SK-N-DZ (cell line): Measurements from ENCODE around the gene CTAG1B.
"Not testable (repeated sequence)": the region's sequence is repeated elsewhere in the genome, so short reads cannot be mapped to it uniquely, and the experiment has no call there.

Experiments
- DNase-seq: peaks from one replicate; pipeline ENCODE4 v3.0.0-alpha.2; 2015; ENCODE audit warnings: low spot score
- small RNA-seq, 2 experiments: library from RNA; depleted of rRNA; stranded (forward); fragments of <200 nt; gene quantifications; one replicate each; pipeline ENCODE3, GENCODE V24; 2014

CTAG1B gene

DNA sequence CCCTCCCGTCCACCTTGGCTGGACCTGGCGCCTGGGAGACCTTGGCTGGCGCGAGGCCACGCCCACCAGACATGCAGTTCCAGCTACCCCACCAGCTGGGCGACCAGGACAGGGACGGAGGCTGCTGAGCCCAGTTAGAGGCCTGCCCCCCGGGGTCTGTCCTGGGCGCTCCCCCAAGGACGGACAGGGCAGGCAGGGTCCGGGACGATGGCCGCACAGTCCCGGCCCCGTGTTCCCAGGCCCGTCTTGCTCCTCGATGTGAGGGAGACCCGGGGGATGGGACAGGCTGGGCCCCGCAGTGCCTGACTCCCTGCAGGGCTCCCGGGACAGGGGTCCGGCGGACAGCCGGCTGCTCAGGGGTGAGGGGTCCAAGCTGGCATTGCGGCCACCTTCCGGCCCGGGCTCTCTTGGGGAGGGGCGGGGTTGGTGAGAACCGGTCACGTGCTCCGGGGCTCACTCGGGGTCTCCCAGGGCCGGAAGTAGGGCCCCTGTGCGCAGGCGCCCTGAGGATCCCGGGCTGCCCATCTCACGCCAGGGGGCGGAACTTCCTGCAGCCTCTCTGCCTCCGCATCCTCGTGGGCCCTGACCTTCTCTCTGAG is 34.4 kb downstream of the CTAG1B start, which contains the start of gene CTAG1A:
Gene CTAG1A, plus strand, starts transcription at position 549 of the 599 bp plus-strand sequence. CDS start 74 bp downstream, outside the sequence.
- not testable (repeated sequence) for DNase-seq

DNA sequence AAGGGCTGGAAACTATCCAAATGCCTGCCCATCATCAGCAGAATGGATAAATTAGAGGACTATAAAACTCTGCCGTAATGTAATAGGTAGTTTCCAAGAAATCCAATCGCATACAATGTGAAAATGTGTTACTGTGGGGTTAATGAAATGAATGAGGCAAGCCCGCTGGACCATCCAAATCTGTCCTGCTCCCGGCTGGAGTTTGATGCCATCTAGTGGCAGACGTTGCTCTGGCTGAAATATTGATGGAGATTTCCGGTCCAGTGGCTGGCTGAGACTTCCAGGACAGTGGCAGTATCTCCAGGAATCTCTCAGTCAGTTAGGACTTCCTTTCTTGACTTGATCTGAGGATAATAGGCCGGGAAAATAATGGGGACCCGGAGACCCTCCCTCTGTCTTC is 36.1 kb downstream of the CTAG1B start:
- not testable (repeated sequence) for DNase-seq

DNA sequence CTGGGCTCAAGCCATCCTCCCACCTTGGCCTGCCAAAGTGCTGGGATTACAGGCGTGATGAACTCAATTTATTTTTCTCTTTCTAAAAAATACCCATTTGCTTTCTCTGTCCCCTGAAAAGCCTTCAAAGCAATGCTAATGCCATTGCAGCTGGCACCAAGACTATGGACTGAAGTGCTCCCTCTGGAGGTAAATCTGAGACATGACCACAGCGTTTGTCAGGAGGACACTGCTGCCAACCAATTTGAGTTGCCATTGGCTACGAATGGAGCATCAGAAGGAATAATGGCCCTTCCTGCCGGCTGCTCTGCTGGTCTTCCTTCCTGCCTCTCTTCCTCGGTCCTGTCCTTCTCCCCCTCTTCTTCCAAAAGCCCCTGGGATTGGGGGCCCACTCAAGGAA is 44.0 kb downstream of the CTAG1B start:
- not testable (repeated sequence) for DNase-seq

DNA sequence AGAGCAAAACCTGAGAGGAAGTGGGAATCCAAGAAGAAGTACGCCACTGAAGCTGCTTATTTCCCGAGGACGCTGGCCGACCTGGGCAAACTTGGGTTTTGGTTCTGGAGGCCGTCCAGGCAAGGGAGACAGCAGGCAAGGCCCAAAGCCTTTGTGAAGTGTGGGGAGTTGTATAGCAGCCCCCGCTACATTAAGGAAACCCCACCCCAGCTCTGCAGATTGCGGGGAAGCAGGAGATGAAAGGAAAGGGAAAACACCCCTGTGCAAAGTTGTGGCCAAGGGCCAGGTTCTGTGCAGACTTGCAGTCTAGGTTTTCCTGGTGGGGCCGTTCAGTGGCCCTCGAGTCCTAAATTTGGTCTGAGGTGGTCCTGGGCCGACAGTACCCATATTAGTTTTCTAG is 46.0 kb downstream of the CTAG1B start:
- not testable (repeated sequence) for DNase-seq

DNA sequence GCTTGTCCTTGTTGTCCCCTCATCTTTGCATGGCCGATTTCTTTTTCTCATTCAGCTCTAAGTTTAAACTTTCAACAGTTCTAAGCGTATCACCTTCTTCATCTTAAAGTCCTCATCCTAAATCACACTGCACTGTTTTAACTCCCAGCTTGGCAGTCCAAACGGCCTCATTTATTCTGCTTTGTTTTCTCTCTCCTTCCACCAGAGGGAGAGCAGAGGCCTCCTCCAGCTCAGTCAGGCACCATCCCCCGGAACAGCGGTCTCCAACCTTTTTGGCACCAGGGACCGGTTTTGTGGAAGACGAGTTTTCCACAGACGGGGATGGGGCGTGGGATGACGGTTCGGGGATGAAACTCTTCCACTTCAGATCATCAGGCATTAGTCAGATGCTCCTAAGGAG is 48.7 kb downstream of the CTAG1B start:
- DNase-seq = not testable (repeated sequence)

Small RNAs within 50 kb of the gene (small RNA-seq; reads per million reads assigned to genes)
- gene AC244090.1 (0 reads per million in 2 experiments), gene AC244107.2 (0 reads per million in 2 experiments)
